Measurements from ENCODE around the gene ERMARD.

Gene ERMARD

DNA sequence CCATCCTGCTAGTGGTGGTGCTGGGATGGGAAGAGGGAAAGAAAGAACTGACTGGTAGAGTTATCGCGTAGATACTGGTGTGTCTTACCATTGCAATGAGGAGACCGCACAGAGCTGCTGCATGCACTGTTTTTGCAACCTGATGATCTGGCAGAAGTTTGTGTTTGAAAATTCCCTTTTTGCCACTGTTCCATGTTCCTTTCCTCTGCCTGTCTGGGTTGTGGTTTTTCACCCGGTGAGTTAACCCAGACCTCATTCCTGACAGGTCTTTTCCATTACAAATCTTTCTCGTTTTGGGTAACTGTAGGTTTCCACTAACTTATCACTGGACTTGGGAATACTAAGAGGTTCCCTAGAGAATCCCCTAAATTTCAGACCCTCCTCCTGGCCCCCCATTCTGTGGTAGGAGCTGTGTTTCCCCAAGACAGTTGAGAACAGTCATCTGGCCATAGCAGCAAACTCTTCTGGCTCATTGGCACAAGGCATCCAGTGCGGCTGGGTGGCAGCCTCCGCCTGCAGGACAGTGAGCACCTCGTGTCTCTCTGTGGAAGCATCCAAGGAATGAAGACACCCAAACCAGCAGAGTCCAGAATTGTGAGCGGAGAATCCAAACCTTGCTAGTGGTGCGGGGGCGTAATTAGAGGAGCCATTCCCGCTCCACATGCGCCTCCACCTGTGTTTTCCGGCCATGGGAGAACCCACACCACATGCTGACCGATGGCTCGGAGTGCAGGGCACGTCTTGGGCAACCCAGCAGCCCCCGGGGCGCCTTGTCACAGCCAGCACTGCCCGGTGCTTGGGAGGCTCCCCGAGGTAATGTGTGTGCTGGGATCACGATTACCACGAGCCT, 32.8 kb downstream of the ERMARD start:
- DNase-seq = no peak

DNA sequence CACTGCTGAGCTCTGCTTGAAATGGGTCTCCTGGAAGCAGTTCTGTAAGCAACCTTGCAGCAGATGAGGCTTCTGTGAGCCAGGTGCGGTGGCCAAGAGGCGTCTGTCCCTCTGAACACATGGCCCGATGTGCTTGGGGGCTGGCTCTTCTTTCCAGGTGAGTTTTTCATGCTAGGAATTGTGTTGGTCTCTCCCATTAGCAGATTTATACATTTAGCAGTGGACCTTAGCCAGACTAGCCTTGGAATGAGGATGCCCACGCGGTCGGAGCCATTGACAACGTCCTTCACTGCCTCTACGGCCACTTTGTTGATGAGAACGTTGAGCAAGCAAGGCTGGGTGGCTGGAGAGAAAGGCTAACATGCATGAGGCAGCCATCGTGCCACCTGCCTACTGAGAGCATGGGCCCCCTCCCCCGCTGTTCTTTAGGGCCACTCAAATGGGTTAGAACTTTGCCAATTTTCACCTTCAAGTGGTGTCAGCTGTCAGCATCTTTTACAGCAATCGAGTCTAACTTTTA, 33.5 kb downstream of the ERMARD start:
- DNase-seq = no peak

DNA sequence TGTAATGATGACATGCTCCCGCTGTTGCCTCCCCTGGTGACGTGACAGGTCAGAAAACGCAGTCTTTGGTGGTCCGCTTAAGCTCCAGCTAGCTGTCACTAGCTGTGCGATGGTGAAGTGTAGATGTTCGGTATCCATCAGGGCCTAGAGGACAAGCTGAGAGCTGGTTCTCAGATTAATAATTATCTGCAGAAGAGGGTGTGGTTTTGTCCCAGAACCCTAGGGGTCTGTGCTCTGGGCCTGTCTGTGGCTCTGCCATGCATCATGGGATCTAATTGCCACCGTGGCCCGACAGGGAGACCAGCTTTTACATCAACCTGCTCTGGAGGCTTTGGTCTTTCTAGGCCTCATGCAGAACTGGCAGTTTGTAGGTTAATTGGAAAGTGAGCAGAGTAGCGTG, 34.1 kb downstream of the ERMARD start:
- no peak for DNase-seq

DNA sequence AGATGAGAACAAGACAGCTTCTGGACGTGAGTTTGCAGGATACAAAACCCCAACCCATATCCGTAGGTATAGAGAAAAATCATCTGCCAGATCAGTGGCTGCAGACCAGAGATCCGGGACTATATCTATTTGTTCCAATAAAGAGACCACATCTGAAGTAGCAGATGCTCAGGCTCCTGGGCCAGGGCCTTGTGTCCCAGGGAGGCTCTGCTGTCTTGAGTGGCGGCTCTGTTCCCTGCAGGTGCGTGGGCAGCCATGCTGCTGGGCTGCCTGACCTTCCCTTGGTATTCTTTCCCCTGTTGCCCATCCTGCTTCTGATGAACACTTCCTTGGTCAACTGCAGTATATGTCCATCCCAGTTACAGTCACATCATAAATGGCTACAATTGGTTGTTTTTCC, 34.9 kb downstream of the ERMARD start:
- DNase-seq = no peak

DNA sequence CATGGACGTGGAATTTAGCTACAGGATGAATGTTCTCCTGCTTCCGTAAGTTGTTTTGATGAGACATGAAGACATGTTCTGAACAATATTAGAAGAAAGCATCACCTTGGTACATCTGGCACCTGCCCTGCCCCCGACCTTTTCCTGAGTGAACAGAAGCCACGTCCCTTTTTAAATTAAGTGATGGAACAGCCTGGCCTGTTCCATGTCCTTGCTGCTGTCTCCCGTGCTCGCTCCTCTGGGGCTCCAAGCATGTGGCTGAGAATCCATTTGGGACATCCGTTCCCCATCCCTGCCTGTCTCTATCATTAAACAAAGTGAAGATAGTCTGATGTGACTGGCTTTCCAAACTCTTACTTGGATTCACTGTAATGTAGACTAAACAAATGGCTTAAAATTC, 36.4 kb downstream of the ERMARD start:
- DNase-seq = no peak

DNA sequence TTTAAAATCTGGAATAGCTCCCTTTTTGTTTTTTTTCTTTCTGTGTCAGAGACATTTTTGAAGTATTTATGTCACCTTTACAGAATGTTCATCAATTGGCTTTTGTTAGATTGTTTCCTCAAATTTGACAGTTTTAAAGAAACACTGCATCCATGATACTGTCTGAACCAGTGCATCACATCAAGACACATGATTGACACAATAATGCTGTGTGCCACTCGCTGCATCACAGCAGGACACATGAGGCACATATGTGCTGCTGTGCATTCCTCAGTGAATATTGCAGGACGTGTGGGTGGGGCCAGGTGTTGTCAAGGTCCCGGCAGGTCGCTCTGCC, 37.4 kb downstream of the ERMARD start:
- DNase-seq = no peak

DNA sequence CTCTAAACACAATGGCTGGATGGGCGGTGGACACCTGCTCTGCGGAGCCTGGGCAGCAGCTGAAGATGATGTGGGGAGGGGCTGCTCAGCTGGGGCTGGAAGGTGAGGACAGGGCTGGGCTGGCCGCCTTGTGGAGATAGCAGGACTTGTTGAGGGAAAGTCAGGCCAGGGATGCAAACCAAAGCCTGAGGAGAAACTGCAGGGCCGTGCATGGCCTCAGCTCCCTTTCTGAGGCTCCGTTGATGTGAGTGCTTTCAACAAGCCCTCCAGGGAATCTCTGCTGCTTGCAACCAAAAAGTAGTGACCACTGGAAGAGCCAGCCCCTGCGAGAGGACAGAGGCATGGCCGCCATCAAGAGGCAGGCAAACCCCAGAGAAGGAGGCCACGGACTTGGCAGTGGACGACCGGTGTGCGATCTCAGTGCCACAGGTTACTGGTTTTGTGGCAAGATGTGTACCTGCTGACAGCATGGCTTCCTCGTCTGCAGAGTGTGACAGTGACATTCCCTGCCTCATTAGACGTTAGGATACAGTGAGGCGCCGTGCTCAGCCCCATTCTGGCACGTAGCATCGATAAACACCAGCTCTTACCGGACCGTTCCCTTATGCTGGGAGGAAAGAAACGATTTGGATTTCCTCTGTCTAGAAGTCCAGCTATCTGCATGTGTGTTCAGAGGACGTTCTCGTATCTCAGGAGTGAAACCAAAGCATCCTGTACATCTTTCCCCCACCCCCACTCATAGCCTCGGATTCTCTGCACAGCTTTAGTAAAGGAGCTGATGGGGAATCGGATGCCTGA, 37.9 kb downstream of the ERMARD start:
- peak; percentile 8 for DNase-seq

DNA sequence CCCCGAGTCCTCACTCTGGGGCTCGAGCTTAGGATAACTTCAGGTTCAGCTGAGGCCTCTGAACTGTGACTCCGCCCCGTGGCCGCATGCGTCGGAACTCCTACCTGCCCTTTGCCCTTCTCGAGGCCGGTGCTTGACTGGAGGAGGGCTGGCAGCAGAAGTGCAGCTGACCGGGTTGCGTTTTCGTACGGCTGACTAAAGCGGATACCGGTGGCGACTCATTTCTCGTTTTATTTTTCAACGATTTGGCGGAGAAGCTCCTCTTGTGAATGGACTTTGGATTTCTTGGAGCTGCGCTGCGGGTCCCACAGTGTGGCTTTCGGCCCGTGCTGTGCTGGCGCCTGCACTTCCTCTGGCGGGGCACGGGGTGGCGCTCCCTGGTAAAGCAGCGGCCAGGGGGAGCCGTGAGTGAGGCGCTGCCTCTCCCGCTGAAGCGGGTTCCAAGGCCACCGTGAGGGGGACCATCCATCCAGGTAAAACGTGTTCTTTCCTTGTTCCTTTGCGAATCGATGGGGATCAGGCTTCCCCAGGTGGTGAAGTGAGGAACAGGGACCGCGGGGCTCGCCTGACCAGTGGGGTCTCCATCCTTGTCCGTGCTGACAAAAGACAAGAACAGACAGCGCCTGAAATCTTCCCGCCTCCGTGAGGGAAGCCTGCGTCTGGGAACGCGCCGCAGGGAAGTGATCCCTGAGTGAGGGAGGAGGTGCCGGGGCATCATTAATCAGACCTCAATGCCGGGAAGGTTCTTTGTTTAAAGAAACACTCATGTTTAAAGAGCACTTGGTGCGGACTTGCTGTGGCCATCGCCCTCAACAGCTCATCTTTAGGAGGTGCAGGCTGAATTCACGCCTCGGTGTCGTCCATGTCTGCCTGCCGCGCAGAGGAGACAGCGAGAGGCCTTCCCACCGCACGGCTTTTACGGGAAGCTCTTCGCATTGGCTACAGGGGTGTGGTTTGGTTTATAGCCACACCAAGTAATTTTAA, 38.8 kb downstream of the ERMARD start:
- peak; percentile 67 for DNase-seq

DNA sequence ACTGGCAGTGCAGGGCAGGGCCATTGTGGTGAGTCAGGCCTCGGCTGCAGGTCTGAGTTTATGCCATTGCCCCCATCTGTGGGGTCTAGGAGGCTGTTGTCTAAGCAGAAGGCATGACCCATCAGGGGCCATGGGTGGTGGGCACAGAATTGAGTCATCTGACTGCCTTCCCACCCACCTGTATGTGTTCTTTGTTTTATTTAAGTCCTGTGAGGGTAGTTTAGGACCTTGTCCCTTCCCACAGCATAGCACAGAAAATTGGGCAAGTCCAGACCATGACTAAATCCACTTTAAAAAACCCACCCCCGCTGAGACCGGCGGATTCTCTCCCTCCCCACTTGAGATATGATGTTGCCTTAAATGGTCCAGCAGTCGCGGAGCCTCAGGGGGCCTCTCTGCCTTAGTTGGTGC, 40.3 kb downstream of the ERMARD start:
- no peak for DNase-seq

DNA sequence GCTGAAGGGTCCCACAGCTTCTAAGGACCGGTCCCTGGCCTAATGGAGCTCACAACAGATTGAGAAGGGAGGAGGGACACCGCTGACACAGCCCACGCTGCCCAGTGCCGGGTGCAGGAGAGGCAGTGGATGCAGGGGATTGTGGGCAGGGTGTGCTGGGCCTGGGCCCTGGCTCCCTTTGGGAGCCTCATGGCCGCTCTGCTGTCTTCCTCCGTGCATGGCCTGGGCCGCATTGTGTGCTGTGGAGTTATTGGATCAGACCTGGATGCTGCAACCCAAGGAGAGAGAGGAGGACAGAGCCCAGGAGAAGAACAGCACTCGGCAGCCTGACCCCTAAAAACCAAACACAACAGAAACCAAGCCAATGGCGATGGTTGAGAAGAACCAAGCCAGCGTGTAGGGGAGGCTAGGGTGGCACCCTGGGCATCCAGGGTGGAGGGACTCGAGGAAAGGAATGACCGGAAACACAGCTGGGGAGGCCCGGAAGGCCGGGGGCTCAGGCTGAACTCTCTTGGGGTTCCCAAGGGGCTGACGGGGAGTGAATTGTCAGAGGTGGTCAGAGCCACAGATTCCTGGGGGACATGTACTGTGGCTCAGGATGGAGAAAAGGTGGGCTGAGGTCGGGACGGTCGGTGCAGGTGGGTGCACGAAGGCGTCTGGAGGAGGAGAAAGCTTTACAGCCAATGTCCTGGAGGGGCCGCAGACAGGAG, 41.0 kb downstream of the ERMARD start:
- no peak for DNase-seq

DNA sequence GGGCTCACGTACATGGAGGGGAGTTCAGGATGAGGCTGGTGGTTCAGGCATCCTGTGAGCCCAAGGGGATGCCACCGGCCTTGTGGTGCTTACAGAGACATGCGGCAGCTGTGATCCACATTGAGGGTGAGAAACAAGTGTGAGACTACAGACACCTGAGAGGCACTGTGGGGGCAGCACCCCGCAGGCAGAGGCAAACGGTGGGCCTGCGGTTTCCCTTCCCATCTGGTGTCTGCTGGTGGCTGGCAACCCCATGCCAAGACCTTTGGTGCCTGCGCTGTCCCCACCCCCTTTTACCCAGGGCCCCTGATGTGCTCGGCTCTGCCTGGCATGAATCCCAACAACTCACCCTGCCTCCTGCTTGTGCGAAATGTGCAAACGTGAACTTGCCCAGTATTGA, 42.0 kb downstream of the ERMARD start:
- DNase-seq = no peak

DNA sequence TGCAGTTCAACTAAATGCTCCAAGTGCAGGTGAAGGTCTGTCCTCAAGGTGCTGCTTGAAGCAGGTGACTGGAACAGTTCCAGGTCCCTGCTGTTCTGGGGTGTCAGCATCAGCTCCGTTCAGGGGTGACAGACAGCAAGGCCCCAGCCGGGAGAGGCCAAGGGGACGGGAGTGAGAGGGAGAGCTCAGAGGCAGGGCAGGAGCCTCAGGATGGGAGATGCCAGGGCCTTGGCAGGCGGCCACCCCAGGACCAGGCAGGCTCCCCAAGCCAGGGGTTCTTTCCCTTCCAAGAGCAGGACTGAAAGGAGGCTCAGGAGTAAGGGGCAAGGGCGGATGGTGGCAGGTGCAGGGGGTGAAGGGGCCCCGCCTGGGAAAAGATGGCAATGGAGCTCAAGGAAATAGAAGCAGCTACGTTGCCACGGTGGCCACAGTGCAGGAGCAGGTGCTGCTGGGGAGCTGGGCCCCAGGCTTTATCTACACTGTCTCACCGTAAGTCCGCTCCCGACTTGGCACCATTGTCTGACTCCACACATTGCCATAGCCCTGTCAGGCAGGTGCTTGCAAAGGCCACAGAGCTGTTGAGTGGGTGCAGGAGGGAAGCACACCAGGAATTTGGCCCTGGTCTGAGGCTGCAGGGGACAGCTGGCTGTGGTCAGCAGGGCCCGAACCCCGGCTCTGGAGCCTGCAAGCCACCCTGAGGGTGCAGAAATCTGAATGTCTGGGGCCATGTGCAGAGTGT, 43.1 kb downstream of the ERMARD start:
- DNase-seq = no peak

DNA sequence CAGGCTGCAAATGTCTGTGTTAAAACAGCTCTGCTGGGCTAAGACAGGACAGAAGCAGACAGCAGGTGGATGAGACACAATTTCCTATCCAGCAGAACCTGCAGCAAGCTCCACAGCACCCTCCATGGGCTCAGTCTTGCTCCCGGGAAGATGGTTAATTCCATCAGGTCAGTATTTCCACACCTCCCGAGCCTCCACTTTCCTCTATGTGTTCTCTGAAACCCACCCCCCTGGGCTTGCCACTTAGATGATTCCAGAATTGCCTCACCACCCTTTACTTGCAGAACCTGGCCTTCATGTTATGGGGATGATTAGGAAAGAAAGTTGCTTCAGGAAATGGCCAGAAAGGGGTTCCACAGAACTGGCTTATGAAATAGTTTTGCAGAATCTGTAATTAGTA, 43.8 kb downstream of the ERMARD start:
- no peak for DNase-seq

DNA sequence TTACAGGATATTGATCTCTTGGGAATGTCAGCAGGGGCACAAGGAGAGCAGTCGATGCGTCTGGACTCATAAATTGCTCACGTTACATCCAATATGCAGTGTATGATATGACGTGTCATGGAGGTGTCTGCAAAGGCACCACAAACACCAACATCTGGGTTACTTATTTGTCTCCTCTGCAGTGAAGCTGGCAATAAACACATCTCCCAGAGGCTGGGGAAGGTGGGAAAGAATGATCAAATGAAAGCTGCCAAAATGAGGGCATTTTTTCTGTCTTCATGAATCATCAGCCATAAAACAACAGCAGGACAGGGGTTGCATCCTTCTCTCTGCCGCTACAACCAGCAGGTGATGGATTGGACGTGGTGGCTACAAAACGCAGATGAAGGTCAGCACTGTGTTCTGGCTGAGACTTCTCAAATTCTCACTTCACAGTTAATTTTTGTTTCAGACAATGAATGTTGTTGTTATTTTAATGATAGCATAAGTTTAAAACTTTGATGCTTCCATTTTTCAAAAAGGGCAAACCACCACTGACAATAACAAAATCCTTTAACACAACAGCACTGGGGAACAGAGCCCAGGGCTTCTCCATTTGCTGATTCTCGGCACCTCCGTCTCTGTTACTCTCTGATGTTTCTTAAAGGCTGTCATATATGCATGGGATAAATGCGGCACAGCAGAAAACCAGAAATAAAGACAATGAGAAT, 47.5 kb downstream of the ERMARD start:
- DNase-seq = no peak

DNA sequence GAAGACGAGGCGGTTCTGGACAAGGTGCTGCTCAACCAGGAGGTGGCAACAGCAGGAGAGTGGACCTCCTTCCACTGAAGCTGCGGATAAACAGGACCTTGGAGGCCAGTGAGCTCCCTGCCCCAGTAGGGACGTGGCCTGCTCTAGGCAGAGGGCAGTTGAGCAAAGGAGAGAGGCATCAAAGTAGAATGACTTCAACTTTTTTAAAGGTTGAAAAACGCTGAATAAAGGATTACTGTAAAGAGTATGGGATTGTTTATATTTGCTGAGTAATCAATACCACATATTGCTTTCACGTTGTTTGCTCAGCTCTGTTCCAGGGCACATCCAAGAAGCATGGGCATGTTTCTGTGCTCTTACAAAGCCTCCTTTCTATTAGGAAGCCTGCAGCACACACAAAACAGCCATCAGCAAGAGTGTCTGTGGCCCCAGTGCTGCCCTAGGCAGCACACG, 48.1 kb downstream of the ERMARD start:
- no peak for DNase-seq

DNA sequence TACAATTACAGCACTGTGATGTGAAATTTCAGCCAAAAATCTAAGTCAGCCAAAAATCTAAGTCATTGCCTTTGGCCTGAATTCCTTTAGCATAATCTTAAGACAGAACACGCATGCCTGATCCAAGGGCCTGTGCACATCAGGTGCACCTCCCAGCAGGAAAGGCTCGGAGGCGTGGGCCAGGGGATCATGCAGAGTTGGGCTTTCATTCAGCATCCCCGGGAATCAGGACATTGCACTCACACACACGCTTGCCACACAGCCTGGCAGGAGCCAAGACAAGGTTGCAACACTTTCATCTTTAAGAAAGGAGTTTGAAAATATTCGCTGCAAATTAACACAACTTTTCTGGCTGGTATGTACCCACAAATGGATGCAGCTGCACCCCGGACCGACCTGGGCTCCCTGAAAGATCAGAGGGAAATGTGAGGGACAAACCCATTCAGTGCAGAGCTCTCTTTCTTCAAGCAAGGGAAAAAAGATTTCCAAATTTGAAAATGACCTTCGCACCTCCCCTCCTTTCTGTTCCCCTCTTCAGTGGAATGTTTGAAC, 48.8 kb downstream of the ERMARD start:
- no peak for DNase-seq

DNA sequence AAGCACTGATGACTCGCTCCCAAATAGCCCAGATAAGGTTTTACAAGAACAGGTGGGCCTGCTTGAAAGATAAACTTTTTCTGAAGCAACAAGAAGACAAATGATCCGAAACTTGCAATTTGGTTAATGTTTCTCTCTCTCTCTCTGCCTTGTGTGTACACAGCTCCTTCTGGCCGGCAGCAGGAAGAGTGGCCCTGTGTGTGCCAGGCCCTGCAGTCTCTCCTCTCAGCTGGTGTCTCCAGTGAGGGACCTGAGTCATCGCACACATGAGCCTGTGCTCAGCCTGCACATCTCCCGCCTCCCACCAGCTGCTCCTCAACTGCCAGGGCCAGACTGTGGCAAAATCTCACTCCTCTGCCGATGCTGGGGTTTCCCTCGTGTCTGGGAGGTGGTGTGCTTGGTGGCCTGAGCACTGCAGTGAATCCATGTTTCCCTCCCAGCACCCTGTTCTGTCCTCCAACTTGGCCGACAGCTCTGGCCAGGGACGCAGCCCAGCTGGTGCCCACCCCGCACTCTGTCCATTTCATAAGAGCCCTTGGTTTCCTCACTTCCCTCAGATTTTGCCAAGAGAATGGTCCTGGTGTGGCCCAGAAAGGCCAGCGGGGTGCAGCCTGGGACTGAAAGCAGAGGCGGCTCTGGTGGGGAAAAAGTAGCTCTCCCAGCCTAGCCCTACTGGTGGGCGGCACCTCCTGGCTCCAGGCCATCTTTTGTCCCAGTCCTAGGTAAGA, 49.4 kb downstream of the ERMARD start:
- DNase-seq = peak; percentile 38

DNA sequence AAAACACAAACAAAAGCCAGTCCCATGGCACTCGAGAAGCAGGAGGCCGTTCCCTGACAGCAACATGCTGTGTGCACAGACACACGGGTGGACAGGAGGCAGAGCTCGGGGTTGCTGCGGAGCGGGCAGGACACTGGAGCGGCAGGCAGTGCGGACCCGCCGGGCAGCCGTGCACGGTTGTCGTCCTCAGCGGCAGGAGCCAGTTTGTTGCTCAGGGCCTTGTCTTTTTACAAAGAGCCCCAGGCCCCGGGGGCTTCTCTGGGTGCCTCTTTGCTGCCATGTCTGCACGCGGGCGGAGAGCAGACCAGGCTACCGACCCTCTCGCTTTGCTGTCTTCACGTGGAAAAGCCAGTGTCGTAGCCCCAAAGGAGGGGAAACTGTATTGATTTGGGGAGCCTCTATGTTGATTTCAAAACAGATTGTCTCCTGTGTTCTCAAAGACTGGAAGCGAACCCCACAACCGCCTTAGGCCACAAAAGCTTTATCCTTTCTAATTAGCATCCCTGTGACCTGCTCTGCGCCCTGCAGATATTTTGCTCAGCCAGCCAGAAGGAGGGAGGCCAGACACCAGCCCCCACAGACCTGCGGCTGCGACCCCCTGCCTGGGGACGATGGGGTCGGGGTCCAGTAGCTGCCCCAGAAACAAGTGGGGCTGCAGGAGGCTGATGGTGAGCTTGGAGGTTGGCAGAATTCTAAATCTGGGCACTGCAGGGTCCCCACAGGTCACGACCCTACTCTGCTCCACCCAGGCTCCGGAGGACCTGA, 50.2 kb downstream of the ERMARD start:
- no peak for DNase-seq

DNA sequence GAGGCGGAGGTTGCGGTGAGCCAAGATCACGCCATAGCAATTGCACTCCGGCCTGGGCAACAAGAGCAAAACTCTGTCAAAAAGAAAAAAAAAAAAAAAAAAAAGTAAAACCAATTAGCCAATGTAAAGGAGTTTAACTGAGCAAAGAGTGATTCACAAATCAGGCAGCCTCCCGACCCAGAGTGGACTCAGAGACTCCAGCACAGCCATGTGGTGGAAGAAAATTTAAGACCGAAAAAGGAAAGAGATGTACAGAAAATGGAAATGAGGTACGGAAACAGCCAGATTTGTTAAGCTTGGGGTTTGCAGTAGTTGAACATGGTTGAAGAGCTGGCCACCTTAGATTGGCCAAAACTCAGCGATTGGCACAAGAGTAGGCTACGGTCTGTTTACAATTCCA, 51.4 kb downstream of the ERMARD start:
- no peak for DNase-seq
